ENCODE measurements around the gene TMEM168. TPM values are rescaled to one million over a fixed set of nuclear protein-coding genes. Genes with fewer than 3 reads are reported as not detected.

TMEM168 gene
- total and polyA plus RNA-seq, 2 experiments from 2014 or later: 5.2 to 14.8 TPM

- ATAC-seq: no peak
- H3K27ac Mint-ChIP-seq: peak overlapping the region; percentile 10
- Histone ChIP-seq H3K4me3 (no peak overlapping the region), H3K27ac (ENCODE audit: low read depth) (no peak overlapping the region), H3K4me2 (no peak overlapping the region), H3K27me3 (ENCODE audit: insufficient read depth) (no peaks in the 10 kb centered on the region), H4K20me1 (replicated peaks; ENCODE audit: insufficient read depth) (0 out of 2 replicates have a peak, but pooled peaks cover 4% of the 10 kb centered on the region), H3K4me1 (ENCODE audit: insufficient read depth) (no peaks in the 10 kb centered on the region), H3K36me3 (ENCODE audit: insufficient read depth) (no peaks in the 10 kb centered on the region), H3K79me2 (replicated peaks; ENCODE audit: insufficient read depth) (peaks cover 16% of the 10 kb centered on the region; the same call in 1 of the 2 replicates), H3F3A (replicated peaks; ENCODE audit: low read depth) (no peaks in the 10 kb centered on the region), H2AFZ (no peak overlapping the region), H3K9me2 (ENCODE audit: insufficient read depth) (no peaks in the 10 kb centered on the region)
- H3K36me3 Mint-ChIP-seq (ENCODE audit: low read depth): peaks cover 5% of the 10 kb centered on the region; the same call in 2 of the 3 replicates
- TF ChIP-seq STAT1 (IDR thresholded peaks at IDR 0.05; ENCODE audit: unreplicated experiment) (no peak), ETS1 (IDR thresholded peaks at IDR 0.05) (no peak), NANOG (IDR thresholded peaks at IDR 0.05; ENCODE audit: borderline replicate concordance) (no peak), ZNF462 (CRISPR knock-in tag; IDR thresholded peaks at IDR 0.05) (no peak), ZNF331 (CRISPR knock-in tag; IDR thresholded peaks at IDR 0.05; ENCODE audit: low read depth) (no peak), EZH2phosphoT487 (IDR thresholded peaks at IDR 0.05; ENCODE audit: unreplicated experiment) (no peak), POLR2AphosphoS5 (IDR thresholded peaks at IDR 0.05; ENCODE audit: low read depth) (no peak), EZH2 (IDR thresholded peaks at IDR 0.05; ENCODE audit: low read depth, unreplicated experiment) (no peak), CREB1 (CRISPR knock-in tag; IDR thresholded peaks at IDR 0.05; ENCODE audit: low read depth) (no peak), REST (IDR thresholded peaks at IDR 0.05; ENCODE audit: unreplicated experiment) (no peak), JUNB (IDR thresholded peaks at IDR 0.05; ENCODE audit: unreplicated experiment) (no peak), CTCF (conservative IDR thresholded peaks at IDR 0.05; ENCODE audit: low read depth in 2 of 2) (no peak), ZNF114 (CRISPR knock-in tag; IDR thresholded peaks at IDR 0.05) (no peak)
- no peak for DNase-seq (ENCODE audit: low spot score)
- no peak overlapping the region for H3K4me3 Mint-ChIP-seq
- no peaks in the 10 kb centered on the region; the same call in 1 of the 3 replicates for H3K4me1 Mint-ChIP-seq
- H3K27me3 Mint-ChIP-seq (ENCODE audit: insufficient read depth, low read depth, poor library complexity): no peaks in the 10 kb centered on the region
- H3K9me3 Mint-ChIP-seq: no peaks in the 10 kb centered on the region
Observed at GRCh38 chr7:112782498-112782897, 7.7 kb downstream of the TMEM168 start.
